NCI-H1092 treated with DMSO at 0.1 percent for 48 hours (cell line): ENCODE measurements around the gene RIN1.
"Not testable (repeated sequence)": the region's sequence is repeated elsewhere in the genome, so short reads cannot be mapped to it uniquely, and the experiment has no call there.

Experiments
- DNase-seq: peaks from one replicate; lab custom pipeline; 2025; lab: John Stamatoyannopoulos, UW

RIN1 gene

GRCh38 chr11:66359662-66360087 is 23.4 kb upstream of the RIN1 start:
- DNase-seq = no peak

GRCh38 chr11:66350560-66351235 is 14.5 kb upstream of the RIN1 start:
- DNase-seq = not testable (repeated sequence)

GRCh38 chr11:66349084-66349386 is 12.8 kb upstream of the RIN1 start:
- DNase-seq = no peak

- peak; percentile 92 for DNase-seq
Measured at GRCh38 chr11:66347425-66348276, 11.4 kb upstream of the RIN1 start, which contains the start of gene B4GAT1. B4GAT1 (minus strand) TSS chr11:66347629; CDS start chr11:66347545, 84 bp downstream.

- peak; percentile 53 for DNase-seq
Measured at GRCh38 chr11:66346476-66347424, 10.5 kb upstream of the RIN1 start.

- no peak for DNase-seq
Measured at GRCh38 chr11:66345316-66345649, 9.0 kb upstream of the RIN1 start.

- peak; percentile 96 for DNase-seq
Measured at GRCh38 chr11:66344550-66345315, 8.5 kb upstream of the RIN1 start, which contains the start of gene BRMS1. BRMS1 (minus strand) TSS chr11:66345104; CDS start chr11:66342234, 2,870 bp downstream.

- no peak for DNase-seq
Measured at GRCh38 chr11:66343176-66343575, 6.9 kb upstream of the RIN1 start.

GRCh38 chr11:66341502-66342126 is 5.4 kb upstream of the RIN1 start:
- no peak for DNase-seq

- no peak for DNase-seq
Measured at GRCh38 chr11:66340596-66341501, 4.6 kb upstream of the RIN1 start.

- DNase-seq = no peak
Measured at GRCh38 chr11:66339686-66340483, 3.7 kb upstream of the RIN1 start.

- no peak for DNase-seq
Measured at GRCh38 chr11:66339162-66339675, 3.0 kb upstream of the RIN1 start.

- no peak for DNase-seq
Measured at GRCh38 chr11:66338276-66339161, 2.3 kb upstream of the RIN1 start.

- no peak for DNase-seq
Measured at GRCh38 chr11:66337103-66337899, 1.1 kb upstream of the RIN1 start.

- DNase-seq = no peak
Measured at GRCh38 chr11:66335531-66336233, 552 bp downstream of the RIN1 start.
